DND-41 (cell line): ENCODE data around the gene ABCA13.

Source experiments
- EZH2 ChIP-seq: IDR thresholded peaks from 3 replicates; pipeline ENCODE4 v1.6.1; 2012; ENCODE audit warnings: borderline replicate concordance, low read depth, mild to moderate bottlenecking, moderate library complexity, low read length, inconsistent platforms; ENCODE audit not compliant: severe bottlenecking
- TF ChIP-seq, protein P1 (sequence below): IDR thresholded peaks from 2 replicates; pipeline ENCODE4 v1.5.1; 2012; ENCODE audit warnings: borderline replicate concordance, low read length, moderate library complexity, mild to moderate bottlenecking; ENCODE audit not compliant: poor library complexity, severe bottlenecking; ENCODE audit errors: extremely low read depth

DNA sequence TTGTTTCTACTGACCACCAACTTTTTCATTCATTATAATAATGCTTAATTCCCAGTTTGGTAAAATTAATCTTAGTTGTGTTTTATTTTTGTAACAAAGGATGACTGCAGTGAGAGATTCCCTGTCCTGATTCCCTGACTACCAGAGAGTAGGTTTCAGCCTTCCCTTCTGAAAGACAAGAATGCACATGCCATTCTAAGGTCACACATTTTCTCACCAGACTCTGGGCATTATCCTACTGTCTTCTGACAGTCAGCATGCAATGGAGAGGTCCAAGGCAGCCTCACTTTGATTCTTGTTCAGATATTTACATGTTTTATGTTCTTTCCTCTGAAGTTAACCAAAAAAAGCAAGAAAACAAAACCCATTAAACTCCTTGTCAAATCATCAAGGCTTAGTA is 380.4 kb downstream of the ABCA13 start:
- TF ChIP-seq, protein P1, sequence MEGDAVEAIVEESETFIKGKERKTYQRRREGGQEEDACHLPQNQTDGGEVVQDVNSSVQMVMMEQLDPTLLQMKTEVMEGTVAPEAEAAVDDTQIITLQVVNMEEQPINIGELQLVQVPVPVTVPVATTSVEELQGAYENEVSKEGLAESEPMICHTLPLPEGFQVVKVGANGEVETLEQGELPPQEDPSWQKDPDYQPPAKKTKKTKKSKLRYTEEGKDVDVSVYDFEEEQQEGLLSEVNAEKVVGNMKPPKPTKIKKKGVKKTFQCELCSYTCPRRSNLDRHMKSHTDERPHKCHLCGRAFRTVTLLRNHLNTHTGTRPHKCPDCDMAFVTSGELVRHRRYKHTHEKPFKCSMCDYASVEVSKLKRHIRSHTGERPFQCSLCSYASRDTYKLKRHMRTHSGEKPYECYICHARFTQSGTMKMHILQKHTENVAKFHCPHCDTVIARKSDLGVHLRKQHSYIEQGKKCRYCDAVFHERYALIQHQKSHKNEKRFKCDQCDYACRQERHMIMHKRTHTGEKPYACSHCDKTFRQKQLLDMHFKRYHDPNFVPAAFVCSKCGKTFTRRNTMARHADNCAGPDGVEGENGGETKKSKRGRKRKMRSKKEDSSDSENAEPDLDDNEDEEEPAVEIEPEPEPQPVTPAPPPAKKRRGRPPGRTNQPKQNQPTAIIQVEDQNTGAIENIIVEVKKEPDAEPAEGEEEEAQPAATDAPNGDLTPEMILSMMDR: no peak
- TF ChIP-seq EZH2: no peak
